Brain microvascular endothelial cell (primary cell): Measurements from ENCODE around the gene ADGRV1.

Source experiments
- DNase-seq: peaks from one replicate; pipeline ENCODE4 v3.0.0-alpha.2; 2020
- H3K27ac ChIP-seq: fragments of 250-450 bp; sonication (Bioruptor Pico); 2 replicates; pipeline ENCODE4 v1.5.1; 2020; ENCODE audit warnings: mild to moderate bottlenecking, moderate library complexity
- H3K27me3 ChIP-seq: fragments of 250-450 bp; sonication (Bioruptor Pico); replicated peaks from 2 replicates; pipeline ENCODE4 v1.5.1; 2020; ENCODE audit warnings: mild to moderate bottlenecking
- H3K36me3 ChIP-seq: fragments of 250-450 bp; sonication (Bioruptor Pico); replicated peaks from 2 replicates; pipeline ENCODE4 v1.5.1; 2020; ENCODE audit warnings: mild to moderate bottlenecking
- H3K4me3 ChIP-seq: 2 replicates; pipeline ENCODE4 v1.5.1; 2011; ENCODE audit warnings: low read depth, mild to moderate bottlenecking, control low read depth, low read length, moderate library complexity
- in situ Hi-C: cut with HindIII; loops from 2 replicates; pipeline ENCODE4 v1.10.0; 2017; ENCODE audit warnings: low sequenced_read_pairs, low pct_ligation_motif_present
- TF ChIP-seq, protein P1 (sequence below): IDR thresholded peaks from 2 replicates; pipeline ENCODE4 v1.5.1; 2011; ENCODE audit warnings: low read depth, mild to moderate bottlenecking, moderate library complexity, low read length, control low read depth, inconsistent platforms; ENCODE audit errors: missing control alignments

Gene ADGRV1

GRCh38 chr5:90932052-90932699, 373.6 kb downstream of the ADGRV1 start:
- TF ChIP-seq, protein P1, sequence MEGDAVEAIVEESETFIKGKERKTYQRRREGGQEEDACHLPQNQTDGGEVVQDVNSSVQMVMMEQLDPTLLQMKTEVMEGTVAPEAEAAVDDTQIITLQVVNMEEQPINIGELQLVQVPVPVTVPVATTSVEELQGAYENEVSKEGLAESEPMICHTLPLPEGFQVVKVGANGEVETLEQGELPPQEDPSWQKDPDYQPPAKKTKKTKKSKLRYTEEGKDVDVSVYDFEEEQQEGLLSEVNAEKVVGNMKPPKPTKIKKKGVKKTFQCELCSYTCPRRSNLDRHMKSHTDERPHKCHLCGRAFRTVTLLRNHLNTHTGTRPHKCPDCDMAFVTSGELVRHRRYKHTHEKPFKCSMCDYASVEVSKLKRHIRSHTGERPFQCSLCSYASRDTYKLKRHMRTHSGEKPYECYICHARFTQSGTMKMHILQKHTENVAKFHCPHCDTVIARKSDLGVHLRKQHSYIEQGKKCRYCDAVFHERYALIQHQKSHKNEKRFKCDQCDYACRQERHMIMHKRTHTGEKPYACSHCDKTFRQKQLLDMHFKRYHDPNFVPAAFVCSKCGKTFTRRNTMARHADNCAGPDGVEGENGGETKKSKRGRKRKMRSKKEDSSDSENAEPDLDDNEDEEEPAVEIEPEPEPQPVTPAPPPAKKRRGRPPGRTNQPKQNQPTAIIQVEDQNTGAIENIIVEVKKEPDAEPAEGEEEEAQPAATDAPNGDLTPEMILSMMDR: peak; percentile 81
- no peaks in the 10 kb centered on the region for H3K27me3 ChIP-seq
- in situ Hi-C loops: no loop called here
- H3K36me3 ChIP-seq: no peaks in the 10 kb centered on the region
- H3K4me3 ChIP-seq: no peak overlapping the region
- peak; percentile 53 for DNase-seq
- no peak overlapping the region for H3K27ac ChIP-seq

DNA sequence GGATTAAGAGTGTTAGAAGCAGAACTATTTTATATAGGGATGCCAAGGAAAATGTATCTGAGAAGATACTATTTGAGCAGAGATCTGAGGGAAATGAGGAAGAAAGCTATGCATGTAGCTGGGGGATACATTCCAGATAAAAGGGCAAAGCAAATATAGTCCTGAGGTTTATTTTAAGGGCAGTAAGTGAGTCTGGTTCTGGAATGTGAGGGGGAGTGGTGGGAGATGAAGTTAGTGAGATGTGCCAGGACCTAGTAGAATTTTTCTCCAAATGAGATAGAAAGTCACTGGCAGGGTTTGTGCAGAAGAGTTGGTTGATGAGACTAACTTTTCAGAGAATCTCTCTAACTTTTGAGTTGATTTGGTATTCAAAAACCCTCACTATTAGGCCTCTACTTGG, 374.7 kb downstream of the ADGRV1 start:
- Histone ChIP-seq H3K27ac (no peak overlapping the region), H3K4me3 (no peak overlapping the region), H3K36me3 (no peaks in the 10 kb centered on the region), H3K27me3 (no peaks in the 10 kb centered on the region)
- no peak for DNase-seq
- TF ChIP-seq, protein P1: no peak
- in situ Hi-C loops: no loop called here

GRCh38 chr5:90934091-90934719, 375.6 kb downstream of the ADGRV1 start:
- TF ChIP-seq, protein P1: no peak
- Histone ChIP-seq H3K27me3 (no peaks in the 10 kb centered on the region), H3K4me3 (no peak overlapping the region), H3K36me3 (no peaks in the 10 kb centered on the region), H3K27ac (no peak overlapping the region)
- in situ Hi-C loops: no loop called here
- no peak for DNase-seq

- TF ChIP-seq, protein P1: no peak
Measured at GRCh38 chr5:90934738-90935137, 376.1 kb downstream of the ADGRV1 start.

DNA sequence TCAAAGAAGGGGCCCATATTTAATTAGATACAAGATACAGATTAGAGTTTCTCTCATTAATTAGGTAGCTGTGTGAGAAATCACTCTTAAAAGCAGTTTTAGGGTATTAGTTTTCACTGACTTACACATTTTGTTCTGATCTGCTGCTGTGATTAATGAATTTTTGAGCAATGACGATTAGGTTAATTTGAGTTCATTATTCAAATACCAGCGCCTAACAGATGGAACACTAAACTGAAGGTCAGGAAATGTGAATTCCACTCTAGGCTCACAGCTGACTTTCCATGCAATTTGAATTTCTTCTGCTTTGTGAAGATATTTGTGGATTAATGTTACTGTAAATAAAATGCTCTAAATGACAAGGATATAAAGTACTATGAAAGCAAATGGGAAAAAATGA, 380.6 kb downstream of the ADGRV1 start:
- DNase-seq: no peak
- Histone ChIP-seq H3K27me3 (no peaks in the 10 kb centered on the region), H3K36me3 (no peaks in the 10 kb centered on the region), H3K27ac (no peak overlapping the region), H3K4me3 (no peak overlapping the region)
- in situ Hi-C loops: no loop called here
- TF ChIP-seq, protein P1: no peak

More at GRCh38 chr5:90934738-90935137, 376.1 kb downstream of the ADGRV1 start:
- in situ Hi-C loops: no loop called here
- Histone ChIP-seq H3K27me3 (no peaks in the 10 kb centered on the region), H3K27ac (no peak overlapping the region), H3K36me3 (no peaks in the 10 kb centered on the region), H3K4me3 (no peak overlapping the region)
- no peak for DNase-seq
